ENCODE results near the gene FAM124A. TPM values are rescaled to one million over a fixed set of nuclear protein-coding genes. Genes with fewer than 3 reads are reported as not detected.
A peak's percentile ranks its signal among the peaks of the same experiment; 100 is the strongest.

FAM124A gene
- polyA plus RNA-seq, 3 donors, result 0.03 to 0.20 (median 0.13) TPM

GRCh38 chr13:51297556-51297955, 75.4 kb downstream of the FAM124A start:
- H3K27me3 Mint-ChIP-seq (ENCODE audit: low read depth in 3 of 3), result peaks cover 0 to 2% (median 1%) of the 10 kb centered on the region in 3 donors
- H3K36me3 Mint-ChIP-seq, result no peaks in the 10 kb centered on the region
- intact Hi-C loops (cut with micrococcal nuclease), result no loop called here
- no peaks in the 10 kb centered on the region for H3K27me3 ChIP-seq (ENCODE audit: control insufficient read depth in 2 of 2, insufficient read depth in 2 of 2, low read length in 2 of 2)
- no peak overlapping the region for H2AFZ ChIP-seq (ENCODE audit: insufficient read depth, low read depth, low read length, poor library complexity, severe bottlenecking)
- H3K9me3 Mint-ChIP-seq, result peaks cover 0 to 2% (median 0%) of the 10 kb centered on the region in 7 donors
- no peaks in the 10 kb centered on the region for H3K4me1 Mint-ChIP-seq
- TF ChIP-seq CTCF (IDR thresholded peaks at IDR 0.05), result no peak
- H3K4me3 ChIP-seq (replicated peaks in 1 of 3; ENCODE audit: low read depth in 2 of 3, low read length in 3 of 3), result no peak overlapping the region
- no peaks in the 10 kb centered on the region for H3K9me3 ChIP-seq (replicated peaks in 1 of 2; ENCODE audit: control insufficient read depth in 1 of 2, insufficient read depth in 1 of 2, low read length in 2 of 2)
- H3K4me3 Mint-ChIP-seq, result no peak overlapping the region
- no peaks in the 10 kb centered on the region for H4K20me1 ChIP-seq (ENCODE audit: insufficient read depth, low read length)
- no peaks in the 10 kb centered on the region for H3K36me3 ChIP-seq (replicated peaks in 1 of 2; ENCODE audit: control insufficient read depth in 1 of 2, insufficient read depth in 2 of 2, low read length in 2 of 2)
- no peaks in the 10 kb centered on the region for H3K4me1 ChIP-seq (ENCODE audit: control insufficient read depth in 1 of 2, insufficient read depth in 2 of 2, low read length in 2 of 2)
- H3K9ac ChIP-seq (ENCODE audit: insufficient read depth, low read length, poor library complexity, severe bottlenecking), result no peak overlapping the region
- no peaks in the 10 kb centered on the region for H3K79me2 ChIP-seq (ENCODE audit: insufficient read depth, low read length)
- H3K4me2 ChIP-seq (replicated peaks; ENCODE audit: extremely low read depth, low read length, poor library complexity, severe bottlenecking), result no peak overlapping the region
- no peak for DNase-seq
- WGBS (ENCODE audit: insufficient coverage), result no CpG with 5 or more reads among the region's 2 CpGs
- no peak overlapping the region for H3K27ac ChIP-seq (ENCODE audit: low read depth in 1 of 2, low read length in 2 of 2)
- no peak overlapping the region for H3K27ac Mint-ChIP-seq

- 88% methylated on average over 1 of the region's 1 CpG for WGBS (ENCODE audit: insufficient coverage)
Measured at GRCh38 chr13:51298812-51299211, 76.6 kb downstream of the FAM124A start.

More at GRCh38 chr13:51298812-51299211, 76.6 kb downstream of the FAM124A start:
- H3K27ac Mint-ChIP-seq, result peak overlapping the region in 1 of 7 donors; percentile 8
- no peaks in the 10 kb centered on the region for H3K9me3 ChIP-seq (replicated peaks in 1 of 2; ENCODE audit: control insufficient read depth in 1 of 2, insufficient read depth in 1 of 2, low read length in 2 of 2)
- no peak for TF ChIP-seq CTCF (IDR thresholded peaks at IDR 0.05)
- peaks cover 0 to 2% (median 1%) of the 10 kb centered on the region in 3 donors for H3K27me3 Mint-ChIP-seq (ENCODE audit: low read depth in 3 of 3)
- H3K4me1 Mint-ChIP-seq, result no peaks in the 10 kb centered on the region
- H3K27me3 ChIP-seq (ENCODE audit: control insufficient read depth in 2 of 2, insufficient read depth in 2 of 2, low read length in 2 of 2), result no peaks in the 10 kb centered on the region
- H3K27ac ChIP-seq (ENCODE audit: low read depth in 1 of 2, low read length in 2 of 2), result no peak overlapping the region
- H3K36me3 Mint-ChIP-seq, result no peaks in the 10 kb centered on the region
- no peak overlapping the region for H2AFZ ChIP-seq (ENCODE audit: insufficient read depth, low read depth, low read length, poor library complexity, severe bottlenecking)
- no peaks in the 10 kb centered on the region for H3K4me1 ChIP-seq (ENCODE audit: control insufficient read depth in 1 of 2, insufficient read depth in 2 of 2, low read length in 2 of 2)
- H3K79me2 ChIP-seq (ENCODE audit: insufficient read depth, low read length), result no peaks in the 10 kb centered on the region
- no peak overlapping the region for H3K9ac ChIP-seq (ENCODE audit: insufficient read depth, low read length, poor library complexity, severe bottlenecking)
- no peak overlapping the region for H3K4me2 ChIP-seq (replicated peaks; ENCODE audit: extremely low read depth, low read length, poor library complexity, severe bottlenecking)
- no peak overlapping the region for H3K4me3 ChIP-seq (replicated peaks in 1 of 3; ENCODE audit: low read depth in 2 of 3, low read length in 3 of 3)
- no peaks in the 10 kb centered on the region for H4K20me1 ChIP-seq (ENCODE audit: insufficient read depth, low read length)
- intact Hi-C loops (cut with micrococcal nuclease), result no loop called here
- H3K36me3 ChIP-seq (replicated peaks in 1 of 2; ENCODE audit: control insufficient read depth in 1 of 2, insufficient read depth in 2 of 2, low read length in 2 of 2), result no peaks in the 10 kb centered on the region
- DNase-seq, result no peak
- H3K4me3 Mint-ChIP-seq, result no peak overlapping the region
- H3K9me3 Mint-ChIP-seq, result peaks cover 0 to 2% (median 0%) of the 10 kb centered on the region in 7 donors

All from CD14-positive monocyte (primary cell).